Astrocyte (in vitro differentiated cells and primary cell): Measurements from ENCODE around the gene TLX3.

Source experiments
- EZH2 ChIP-seq: IDR thresholded peaks from 2 replicates; pipeline ENCODE4 v1.6.1; 2012; ENCODE audit warnings: mild to moderate bottlenecking, low read length, inconsistent platforms; ENCODE audit not compliant: insufficient read depth
- TF ChIP-seq, protein P1 (sequence below): IDR thresholded peaks from 2 replicates; pipeline ENCODE4 v1.5.1; 2011; ENCODE audit warnings: low read depth, mild to moderate bottlenecking, inconsistent platforms, low read length, moderate library complexity; ENCODE audit not compliant: insufficient read depth

DNA sequence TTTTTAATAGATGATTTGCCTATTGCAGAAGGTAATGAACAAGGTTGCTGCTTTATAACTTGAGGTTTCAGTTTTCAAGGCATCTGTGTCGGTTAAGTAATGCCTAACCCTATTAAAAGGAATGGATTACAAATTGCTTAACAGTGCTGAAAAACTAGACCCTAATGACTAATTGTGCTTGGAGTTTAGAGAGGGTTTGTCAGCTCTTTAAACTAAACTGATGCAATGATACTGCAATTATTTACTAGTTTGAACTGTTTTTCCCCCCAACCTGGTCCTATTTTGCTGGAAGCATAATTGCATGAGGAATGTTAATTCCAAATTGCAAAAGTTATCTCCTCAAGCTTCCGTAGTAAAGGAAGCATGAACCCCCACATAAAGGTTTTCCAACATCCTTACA is 39.3 kb upstream of the TLX3 start:
- TF ChIP-seq EZH2 = no peak
- TF ChIP-seq, protein P1, sequence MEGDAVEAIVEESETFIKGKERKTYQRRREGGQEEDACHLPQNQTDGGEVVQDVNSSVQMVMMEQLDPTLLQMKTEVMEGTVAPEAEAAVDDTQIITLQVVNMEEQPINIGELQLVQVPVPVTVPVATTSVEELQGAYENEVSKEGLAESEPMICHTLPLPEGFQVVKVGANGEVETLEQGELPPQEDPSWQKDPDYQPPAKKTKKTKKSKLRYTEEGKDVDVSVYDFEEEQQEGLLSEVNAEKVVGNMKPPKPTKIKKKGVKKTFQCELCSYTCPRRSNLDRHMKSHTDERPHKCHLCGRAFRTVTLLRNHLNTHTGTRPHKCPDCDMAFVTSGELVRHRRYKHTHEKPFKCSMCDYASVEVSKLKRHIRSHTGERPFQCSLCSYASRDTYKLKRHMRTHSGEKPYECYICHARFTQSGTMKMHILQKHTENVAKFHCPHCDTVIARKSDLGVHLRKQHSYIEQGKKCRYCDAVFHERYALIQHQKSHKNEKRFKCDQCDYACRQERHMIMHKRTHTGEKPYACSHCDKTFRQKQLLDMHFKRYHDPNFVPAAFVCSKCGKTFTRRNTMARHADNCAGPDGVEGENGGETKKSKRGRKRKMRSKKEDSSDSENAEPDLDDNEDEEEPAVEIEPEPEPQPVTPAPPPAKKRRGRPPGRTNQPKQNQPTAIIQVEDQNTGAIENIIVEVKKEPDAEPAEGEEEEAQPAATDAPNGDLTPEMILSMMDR = no peak
